B cell (primary cell): ENCODE results near the gene TXNDC2. TPM values are rescaled to one million over a fixed set of nuclear protein-coding genes. Genes with fewer than 3 reads are reported as not detected.
A peak's percentile ranks its signal among the peaks of the same experiment; 100 is the strongest.

Experiments used
- ATAC-seq: fragments of 200-7000 bp; cut with Tn5 transposase; one replicate; pipeline ENCODE4 v1.10.0; 2021; ENCODE audit warnings: low read depth, mild to moderate bottlenecking, moderate number of reproducible peaks, moderate library complexity
- CTCF ChIA-PET: fragments of 350-600 bp; sonication (Branson Sonifier 250); formaldehyde crosslinking; loops from one replicate; lab custom pipeline; 2021; ENCODE audit warnings: antibody characterized with exemption, inconsistent platforms; lab: Charles Lee
- POLR2A ChIA-PET: fragments of 350-600 bp; sonication (Branson Sonifier 250); formaldehyde crosslinking; loops from one replicate; lab custom pipeline; 2021; ENCODE audit warnings: antibody characterized with exemption; lab: Charles Lee
- DNase-seq: peaks from one replicate; pipeline ENCODE4 v3.0.0; 2013
- H2AFZ ChIP-seq: 2 replicates; pipeline ENCODE4 v1.6.1; 2012; ENCODE audit warnings: mild to moderate bottlenecking, low read depth, low read length; ENCODE audit not compliant: insufficient read depth, poor library complexity, severe bottlenecking
- H3K27ac ChIP-seq, 2 donors: 1 replicate in 1 of 2; 2 replicates in 1 of 2; pipeline ENCODE4 v1.5.1; 2012 to 2013; ENCODE audit warnings: low read length in 2 of 2, mild to moderate bottlenecking in 2 of 2, moderate library complexity in 1 of 2
- H3K27me3 ChIP-seq, 4 experiments: fragments of 200-600 bp in 1 of 4; sonication (generic) in 1 of 4; replicated peaks in 1 of 4; 1 replicate in 2 of 4; 2 replicates in 2 of 4; pipeline versions ENCODE4 v1.6.1 to v1.7.0; 2013 to 2016; ENCODE audit warnings: low read length in 3 of 4, mild to moderate bottlenecking in 2 of 4, mixed read lengths in 1 of 4, moderate library complexity in 1 of 4; ENCODE audit not compliant: insufficient read depth in 4 of 4, control insufficient read depth in 3 of 4; ENCODE audit errors: control extremely low read depth in 1 of 4
- H3K36me3 ChIP-seq, 2 experiments: replicated peaks in 1 of 2; 1 replicate in 1 of 2; 2 replicates in 1 of 2; pipeline versions ENCODE4 v1.6.1 to v1.7.1; 2013; ENCODE audit warnings: low read length in 1 of 2; ENCODE audit not compliant: insufficient read depth in 2 of 2, control insufficient read depth in 1 of 2; ENCODE audit errors: control extremely low read depth in 1 of 2, extremely low read depth in 1 of 2
- H3K4me1 ChIP-seq, 2 donors: fragments of 200-600 bp in 1 of 2; sonication (generic) in 1 of 2; 1 replicate in 1 of 2; 2 replicates in 1 of 2; pipeline versions ENCODE4 v1.5.1 to v1.6.1; 2013 to 2017; ENCODE audit warnings: low read length in 2 of 2; ENCODE audit not compliant: control insufficient read depth in 2 of 2, insufficient read depth in 2 of 2
- H3K4me2 ChIP-seq: replicated peaks from 2 replicates; pipeline ENCODE3; 2012; ENCODE audit warnings: mild to moderate bottlenecking, low read depth, low read length; ENCODE audit not compliant: poor library complexity, severe bottlenecking
- H3K4me3 ChIP-seq, 5 experiments: fragments of 200-600 bp in 1 of 5; sonication (generic) in 1 of 5; 1 replicate in 3 of 5; 2 replicates in 2 of 5; pipeline versions ENCODE4 v1.5.1 to v1.7.0; 2011 to 2016; ENCODE audit warnings: low read length in 4 of 5, mild to moderate bottlenecking in 4 of 5, low read depth in 2 of 5, control low read depth in 1 of 5, moderate library complexity in 1 of 5; ENCODE audit not compliant: insufficient read depth in 1 of 5; ENCODE audit errors: control extremely low read depth in 1 of 5, extremely low read depth in 1 of 5
- H3K79me2 ChIP-seq: fragments of 200-600 bp; sonication (generic); one replicate; pipeline ENCODE4 v1.6.0; 2016; ENCODE audit warnings: low read length; ENCODE audit not compliant: control insufficient read depth, insufficient read depth
- H3K9ac ChIP-seq: fragments of 200-600 bp; sonication (generic); 2 replicates; pipeline ENCODE4 v1.6.1; 2017; ENCODE audit warnings: mild to moderate bottlenecking, low read length, moderate library complexity
- H3K9me3 ChIP-seq, 3 donors: one replicate each; pipeline versions ENCODE4 v1.6.1 to v1.7.1; 2013; ENCODE audit warnings: low read length in 2 of 3; ENCODE audit not compliant: control insufficient read depth in 2 of 3, insufficient read depth in 1 of 3; ENCODE audit errors: control extremely low read depth in 1 of 3
- H4K20me1 ChIP-seq: 2 replicates; pipeline ENCODE4 v1.6.0; 2012; ENCODE audit warnings: mild to moderate bottlenecking, low read length; ENCODE audit not compliant: insufficient read depth, control insufficient read depth, poor library complexity, severe bottlenecking
- H3K27ac Mint-ChIP-seq: one replicate; pipeline ENCODE4 v1.8.0; 2021; ENCODE audit warnings: mixed read lengths
- H3K27me3 Mint-ChIP-seq: one replicate; pipeline ENCODE4 v1.8.0; 2021; ENCODE audit warnings: mixed read lengths
- H3K4me1 Mint-ChIP-seq: one replicate; pipeline ENCODE4 v1.8.0; 2021; ENCODE audit warnings: mixed read lengths
- H3K4me3 Mint-ChIP-seq: one replicate; pipeline ENCODE4 v1.8.0; 2021; ENCODE audit warnings: mixed read lengths
- H3K9me3 Mint-ChIP-seq: one replicate; pipeline ENCODE4 v1.8.0; 2022; ENCODE audit warnings: mixed read lengths; ENCODE audit not compliant: insufficient read depth
- EZH2 ChIP-seq: IDR thresholded peaks from 2 replicates; pipeline ENCODE4 v1.6.1; 2012; ENCODE audit warnings: borderline replicate concordance, low read depth, mild to moderate bottlenecking, moderate library complexity, low read length; ENCODE audit not compliant: insufficient read depth, poor library complexity, severe bottlenecking
- WGBS: methylation state at CpG from one replicate; pipeline ENCODE4 v1.1.5; 2013; ENCODE audit warnings: missing lambda C conversion rate; ENCODE audit not compliant: insufficient coverage; 5-methylcytosine and 5-hydroxymethylcytosine counted together
- intact Hi-C: fragments of 100-400 bp; cut with micrococcal nuclease; formaldehyde crosslinking; loops from one replicate; pipeline ENCODE4 v1.10.0; 2022
- polyA plus RNA-seq: library from polyadenylated mRNA; depleted of rRNA; stranded (reverse); fragments of >200 nt; gene quantifications from 2 replicates; pipeline ENCODE4 v1.2.3, GENCODE V29; 2012
- total RNA-seq, 2 donors: library from RNA; stranded (reverse); fragments of 120-200 nt in 1 of 2; gene quantifications; 1 replicate in 1 of 2; 2 replicates in 1 of 2; pipeline versions ENCODE4 v1.2.3 to v1.2.4, GENCODE V29; 2013 to 2022
- TF ChIP-seq, protein P1 (sequence below): fragments of 200-600 bp; IDR thresholded peaks from one replicate; pipeline ENCODE4 v1.8.0; 2022; ENCODE audit warnings: antibody characterized with exemption, mild to moderate bottlenecking

TXNDC2 gene
- total and polyA plus RNA-seq, 2 donors (not counting 1 experiment from before 2014, with no cell fraction given): 0.07 to 0.22 TPM

- 98% methylated on average over 6 of the region's 8 CpGs for WGBS
- Mint-ChIP-seq H3K4me1 (peaks cover 43% of the 10 kb centered on the region), H3K9me3 (no peaks in the 10 kb centered on the region), H3K27me3 (no peaks in the 10 kb centered on the region), H3K27ac (no peak overlapping the region), H3K4me3 (no peak overlapping the region)
- no peak overlapping the region for H3K27ac ChIP-seq
- POLR2A ChIA-PET: no interaction called here
- intact Hi-C loops: loop anchor here (5.0 kb wide), 1 partner anchor 33 kb away; no protein-coding TSS in a partner anchor
- H2AFZ ChIP-seq: no peak overlapping the region
- no peaks in the 10 kb centered on the region for H3K36me3 ChIP-seq
- no peak for TF ChIP-seq EZH2
- TF ChIP-seq, protein P1, sequence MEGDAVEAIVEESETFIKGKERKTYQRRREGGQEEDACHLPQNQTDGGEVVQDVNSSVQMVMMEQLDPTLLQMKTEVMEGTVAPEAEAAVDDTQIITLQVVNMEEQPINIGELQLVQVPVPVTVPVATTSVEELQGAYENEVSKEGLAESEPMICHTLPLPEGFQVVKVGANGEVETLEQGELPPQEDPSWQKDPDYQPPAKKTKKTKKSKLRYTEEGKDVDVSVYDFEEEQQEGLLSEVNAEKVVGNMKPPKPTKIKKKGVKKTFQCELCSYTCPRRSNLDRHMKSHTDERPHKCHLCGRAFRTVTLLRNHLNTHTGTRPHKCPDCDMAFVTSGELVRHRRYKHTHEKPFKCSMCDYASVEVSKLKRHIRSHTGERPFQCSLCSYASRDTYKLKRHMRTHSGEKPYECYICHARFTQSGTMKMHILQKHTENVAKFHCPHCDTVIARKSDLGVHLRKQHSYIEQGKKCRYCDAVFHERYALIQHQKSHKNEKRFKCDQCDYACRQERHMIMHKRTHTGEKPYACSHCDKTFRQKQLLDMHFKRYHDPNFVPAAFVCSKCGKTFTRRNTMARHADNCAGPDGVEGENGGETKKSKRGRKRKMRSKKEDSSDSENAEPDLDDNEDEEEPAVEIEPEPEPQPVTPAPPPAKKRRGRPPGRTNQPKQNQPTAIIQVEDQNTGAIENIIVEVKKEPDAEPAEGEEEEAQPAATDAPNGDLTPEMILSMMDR: no peak
- peaks cover 94% of the 10 kb centered on the region for H4K20me1 ChIP-seq
- H3K9me3 ChIP-seq: no peaks in the 10 kb centered on the region
- peaks cover 53 to 76% of the 10 kb centered on the region in 2 donors for H3K4me1 ChIP-seq
- H3K27me3 ChIP-seq: no peaks in the 10 kb centered on the region
- peaks cover 99% of the 10 kb centered on the region for H3K79me2 ChIP-seq
- H3K4me3 ChIP-seq: no peak overlapping the region
- CTCF ChIA-PET: no interaction called here
- H3K9ac ChIP-seq: no peak overlapping the region
- no peak for ATAC-seq
- no peak for DNase-seq
- peak overlapping the region; percentile 19 for H3K4me2 ChIP-seq
Observed at GRCh38 chr18:9919564-9920232, 33.9 kb downstream of the TXNDC2 start.

DNA sequence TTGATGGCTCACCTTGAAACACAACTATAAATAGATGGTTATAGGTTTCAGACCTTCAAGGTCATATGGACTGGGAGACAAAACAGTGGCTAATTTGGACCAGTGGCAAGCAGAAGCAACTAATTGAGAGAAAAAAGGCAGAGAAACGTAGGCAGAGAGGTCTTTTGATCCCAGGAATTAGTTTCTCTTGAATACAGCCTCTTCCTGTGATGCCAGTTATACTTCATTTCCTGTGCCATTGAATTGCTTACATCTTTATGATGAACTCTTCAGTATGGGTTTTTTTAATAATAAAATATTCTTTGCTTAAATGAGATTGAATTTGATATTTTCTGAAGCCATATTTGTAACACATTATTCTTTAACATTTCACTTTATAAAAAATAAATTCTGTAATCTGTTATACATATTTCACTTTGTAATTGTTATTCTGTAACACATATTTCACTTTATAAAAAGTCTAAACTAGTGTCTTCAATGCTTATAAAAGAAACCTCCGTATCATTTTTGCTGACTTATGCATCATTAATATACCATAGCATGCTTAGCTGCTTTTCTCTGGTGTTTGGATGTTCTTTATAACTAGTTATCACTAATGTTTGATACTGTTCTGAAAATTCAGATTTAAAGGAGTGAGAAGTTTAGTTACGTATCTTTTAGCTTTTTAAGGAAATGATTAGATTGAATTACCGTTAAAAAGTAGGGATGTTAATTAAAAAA, 37.0 kb downstream of the TXNDC2 start:
- no peak overlapping the region for H2AFZ ChIP-seq
- H3K4me3 ChIP-seq: no peak overlapping the region
- H3K27me3 ChIP-seq: no peaks in the 10 kb centered on the region
- H3K27ac ChIP-seq: no peak overlapping the region
- H3K79me2 ChIP-seq: peaks cover 99% of the 10 kb centered on the region
- H3K9ac ChIP-seq: no peak overlapping the region
- H3K9me3 ChIP-seq: no peaks in the 10 kb centered on the region
- no peak overlapping the region for H3K27ac Mint-ChIP-seq
- WGBS: 42% methylated on average over 2 of the region's 4 CpGs
- H3K4me1 Mint-ChIP-seq: peaks cover 51% of the 10 kb centered on the region
- H3K4me1 ChIP-seq: peaks cover 51 to 76% of the 10 kb centered on the region in 2 donors
- no peaks in the 10 kb centered on the region for H3K27me3 Mint-ChIP-seq
- DNase-seq (no peak), ATAC-seq (no peak)
- peaks cover 91% of the 10 kb centered on the region for H4K20me1 ChIP-seq
- no peak for TF ChIP-seq EZH2
- TF ChIP-seq, protein P1: no peak
- ChIA-PET CTCF (interaction anchor here (0.9 to 1.3 kb wide), 2 partner anchors 48 to 560 kb away, joined by 3 read pairs; no protein-coding TSS in a partner anchor), POLR2A (no interaction called here)
- H3K36me3 ChIP-seq: no peaks in the 10 kb centered on the region
- no peaks in the 10 kb centered on the region for H3K9me3 Mint-ChIP-seq
- no peak overlapping the region for H3K4me3 Mint-ChIP-seq
- intact Hi-C loops: no loop called here
- peak overlapping the region; percentile 33 for H3K4me2 ChIP-seq
